ENCODE results near the gene ITGA4. TPM values are rescaled to one million over a fixed set of nuclear protein-coding genes. Genes with fewer than 3 reads are reported as not detected.
A peak's percentile ranks its signal among the peaks of the same experiment; 100 is the strongest.

Gene ITGA4
- total and polyA plus RNA-seq, 8 donors, result 0.45 to 48.4 (median 8.5) TPM

DNA sequence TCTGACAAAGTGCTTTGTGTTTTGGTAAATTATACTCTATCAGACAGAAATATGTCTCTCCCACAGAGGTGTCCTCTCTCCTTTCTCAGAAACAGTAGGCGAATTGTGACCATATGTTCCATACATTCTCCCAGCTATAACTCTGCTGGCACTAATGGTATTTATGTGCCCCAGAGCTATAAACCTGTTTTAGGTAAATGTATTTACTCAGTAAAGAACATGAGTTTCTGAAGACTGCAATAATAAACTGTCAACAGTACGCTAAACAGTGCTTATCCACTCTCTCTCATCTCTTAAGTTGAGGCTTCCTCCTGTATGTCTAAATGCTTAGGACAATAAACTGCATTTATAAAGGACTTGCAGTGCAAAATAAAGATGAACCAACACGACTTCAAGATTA, 58.5 kb downstream of the ITGA4 start:
- DNase-seq, result no peak
- intact Hi-C loops (cut with DNase I; ENCODE audit: low total_unique reads), result no loop called here
- WGBS, 5 donors, result 44 to 78% (median 60%) methylated on average over 3 of the region's 3 CpGs
- H3K27ac ChIP-seq, result no peak overlapping the region
- H3K9me3 ChIP-seq, result no peaks in the 10 kb centered on the region
- H3K36me3 ChIP-seq, result peaks cover 0 to 8% (median 2%) of the 10 kb centered on the region in 4 donors
- TF ChIP-seq EP300 (IDR thresholded peaks at IDR 0.05) (no peak), CTCF (IDR thresholded peaks at IDR 0.05) (no peak), POLR2A (IDR thresholded peaks at IDR 0.05) (no peak), POLR2AphosphoS5 (IDR thresholded peaks at IDR 0.05) (no peak)
- peaks cover 0 to 12% (median 4%) of the 10 kb centered on the region in 4 donors for H3K4me1 ChIP-seq
- no peak overlapping the region for H3K4me3 ChIP-seq
- no peaks in the 10 kb centered on the region for H3K27me3 ChIP-seq

- Histone ChIP-seq H3K27me3 (no peaks in the 10 kb centered on the region), H3K4me3 (no peak overlapping the region), H3K36me3 (peaks cover 0 to 8% (median 0%) of the 10 kb centered on the region in 4 donors), H3K27ac (no peak overlapping the region), H3K4me1 (peaks cover 0 to 12% (median 4%) of the 10 kb centered on the region in 4 donors), H3K9me3 (no peaks in the 10 kb centered on the region)
- no peak for TF ChIP-seq POLR2AphosphoS5 (IDR thresholded peaks at IDR 0.05)
- TF ChIP-seq CTCF (IDR thresholded peaks at IDR 0.05), result no peak
- no peak for TF ChIP-seq EP300 (IDR thresholded peaks at IDR 0.05)
- no peak for TF ChIP-seq POLR2A (IDR thresholded peaks at IDR 0.05)
- intact Hi-C loops (cut with DNase I; ENCODE audit: low total_unique reads), result no loop called here
- no peak for DNase-seq
Measured at GRCh38 chr2:181516992-181517391, 59.8 kb downstream of the ITGA4 start.

DNA sequence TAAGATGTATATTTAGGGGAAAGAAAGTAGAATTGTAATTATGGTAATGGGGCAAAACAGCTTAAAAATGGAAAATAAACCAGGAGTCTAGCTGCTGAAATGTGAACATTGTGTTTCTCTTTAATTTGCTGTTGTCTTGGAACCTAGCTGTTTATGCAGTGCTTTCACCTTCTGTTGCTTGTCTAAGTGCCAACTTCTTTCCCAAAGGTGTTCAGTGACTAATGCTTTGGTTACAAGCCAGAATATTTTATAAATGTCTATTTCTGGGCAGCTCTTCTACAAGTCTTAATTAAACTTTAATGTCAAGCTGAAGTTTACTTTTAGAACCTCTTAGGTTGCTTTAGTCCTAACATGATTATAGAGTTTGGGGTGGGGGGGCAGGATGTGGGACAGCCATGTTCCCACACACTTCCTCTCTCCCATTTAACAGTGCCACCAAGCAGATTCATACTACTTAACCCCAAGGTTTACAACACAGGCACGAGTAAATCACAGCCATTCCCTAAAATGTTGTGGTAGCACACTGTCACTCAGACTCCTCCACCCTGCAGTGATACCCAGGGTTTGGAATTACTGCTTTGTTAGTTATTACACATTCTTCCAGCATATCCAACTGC, 60.6 kb downstream of the ITGA4 start:
- peak in 1 of 2 donors; percentile 4 for DNase-seq
- intact Hi-C loops (cut with DNase I; ENCODE audit: low total_unique reads), result no loop called here
- Histone ChIP-seq H3K9me3 (no peaks in the 10 kb centered on the region), H3K36me3 (peaks cover 0 to 3% (median 0%) of the 10 kb centered on the region in 4 donors), H3K27ac (no peak overlapping the region), H3K4me3 (no peak overlapping the region), H3K4me1 (peaks cover 0 to 12% (median 4%) of the 10 kb centered on the region in 4 donors), H3K27me3 (no peaks in the 10 kb centered on the region)
- TF ChIP-seq POLR2AphosphoS5 (IDR thresholded peaks at IDR 0.05) (no peak), POLR2A (IDR thresholded peaks at IDR 0.05) (no peak), CTCF (IDR thresholded peaks at IDR 0.05) (no peak), EP300 (IDR thresholded peaks at IDR 0.05) (no peak)
- WGBS, 5 donors, result 10 to 53% (median 48%) methylated on average over 1 of the region's 1 CpG

DNA sequence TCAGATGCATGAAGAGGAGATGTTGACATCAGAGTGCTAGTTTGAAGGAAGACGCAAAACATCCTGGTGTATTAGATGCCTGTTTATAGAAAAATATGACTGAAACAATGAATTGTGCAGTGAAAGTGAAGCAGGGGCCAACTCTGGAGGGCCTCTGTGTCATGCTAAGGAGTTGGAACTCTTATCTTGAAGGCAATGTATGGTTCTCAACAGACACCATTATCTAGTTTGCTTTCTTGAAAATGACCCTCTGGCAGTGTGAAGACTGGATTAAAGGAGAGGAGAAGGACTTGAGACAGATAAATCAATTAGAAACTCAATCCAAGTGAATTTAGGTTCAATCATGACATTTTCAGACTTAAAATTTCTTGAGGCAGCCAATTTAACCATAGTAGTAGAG, 63.1 kb downstream of the ITGA4 start:
- no peak for DNase-seq
- TF ChIP-seq CTCF (IDR thresholded peaks at IDR 0.05) (no peak), POLR2AphosphoS5 (IDR thresholded peaks at IDR 0.05) (no peak), EP300 (IDR thresholded peaks at IDR 0.05) (no peak), POLR2A (IDR thresholded peaks at IDR 0.05) (no peak)
- Histone ChIP-seq H3K4me1 (peaks cover 0 to 12% (median 4%) of the 10 kb centered on the region in 4 donors), H3K4me3 (no peak overlapping the region), H3K27ac (no peak overlapping the region), H3K27me3 (no peaks in the 10 kb centered on the region), H3K9me3 (no peaks in the 10 kb centered on the region), H3K36me3 (peaks cover 0 to 7% (median 0%) of the 10 kb centered on the region in 4 donors)
- intact Hi-C loops (cut with DNase I; ENCODE audit: low total_unique reads), result no loop called here
- 90 to 95% (median 94%) methylated on average over 1 of the region's 1 CpG for WGBS, 5 donors

Data from stomach (tissue), 9 donors.